DOHH2 (cell line): ENCODE results near the gene NLGN1.

Source experiments
- H3F3A ChIP-seq: fragments of 200-600 bp; sonication (generic), shearing (Covaris generic); 2 replicates; pipeline ENCODE4 v1.6.0; 2016; ENCODE audit warnings: antibody characterized with exemption, mild to moderate bottlenecking; ENCODE audit not compliant: control insufficient read depth, insufficient read depth
- H3K27ac ChIP-seq: fragments of 200-600 bp; sonication (generic); 2 replicates; pipeline ENCODE4 v1.5.1; 2014; ENCODE audit warnings: low read depth, mild to moderate bottlenecking, low read length, moderate library complexity
- H3K27me3 ChIP-seq: fragments of 200-600 bp; sonication (generic); 2 replicates; pipeline ENCODE4 v1.6.1; 2014; ENCODE audit warnings: mild to moderate bottlenecking, low read length, mixed read lengths; ENCODE audit not compliant: control insufficient read depth
- H3K36me3 ChIP-seq: fragments of 200-600 bp; sonication (generic); 2 replicates; pipeline ENCODE4 v1.6.1; 2014; ENCODE audit warnings: mild to moderate bottlenecking, low read length, moderate library complexity, mixed read lengths; ENCODE audit not compliant: control insufficient read depth
- H3K4me1 ChIP-seq: fragments of 200-600 bp; sonication (generic); 2 replicates; pipeline ENCODE4 v1.6.1; 2014; ENCODE audit warnings: mild to moderate bottlenecking, low read length, mixed read lengths; ENCODE audit not compliant: control insufficient read depth
- H3K4me2 ChIP-seq: fragments of 200-600 bp; sonication (generic); 2 replicates; pipeline ENCODE4 v1.6.0; 2014; ENCODE audit warnings: mild to moderate bottlenecking, low read length, moderate library complexity
- H3K4me3 ChIP-seq: fragments of 200-600 bp; sonication (generic); 2 replicates; pipeline ENCODE4 v1.5.1; 2014; ENCODE audit warnings: mild to moderate bottlenecking, low read length, mixed read lengths
- H3K79me2 ChIP-seq: fragments of 200-600 bp; sonication (generic); 2 replicates; pipeline ENCODE4 v1.6.1; 2014; ENCODE audit warnings: mild to moderate bottlenecking, low read length, mixed read lengths; ENCODE audit not compliant: control insufficient read depth
- H3K9me2 ChIP-seq: fragments of 200-600 bp; sonication (generic); replicated peaks from 2 replicates; pipeline ENCODE4 v1.6.1; 2014; ENCODE audit warnings: mild to moderate bottlenecking, low read length, mixed read lengths; ENCODE audit not compliant: control insufficient read depth
- H3K9me3 ChIP-seq: fragments of 200-600 bp; sonication (generic); 2 replicates; pipeline ENCODE4 v1.6.1; 2014; ENCODE audit warnings: antibody characterized with exemption, low read length, mixed read lengths; ENCODE audit not compliant: control insufficient read depth, insufficient read depth
- H4K20me1 ChIP-seq: fragments of 200-600 bp; sonication (generic); 2 replicates; pipeline ENCODE4 v1.6.0; 2014; ENCODE audit warnings: low read depth, mild to moderate bottlenecking, antibody characterized with exemption, low read length, moderate library complexity; ENCODE audit not compliant: control insufficient read depth, insufficient read depth
- EZH2phosphoT487 ChIP-seq: fragments of 200-600 bp; sonication (generic); IDR thresholded peaks from 2 replicates; pipeline ENCODE4 v1.6.1; 2017; ENCODE audit warnings: borderline replicate concordance, mild to moderate bottlenecking, antibody characterized with exemption, low read length, moderate library complexity, mixed read lengths
- TF ChIP-seq, protein P1 (sequence below): fragments of 200-600 bp; sonication (generic); IDR thresholded peaks from one replicate; pipeline ENCODE4 v1.5.1; 2014; ENCODE audit warnings: antibody characterized with exemption, mild to moderate bottlenecking, low read depth, low read length; ENCODE audit not compliant: poor library complexity, severe bottlenecking

NLGN1 gene

DNA sequence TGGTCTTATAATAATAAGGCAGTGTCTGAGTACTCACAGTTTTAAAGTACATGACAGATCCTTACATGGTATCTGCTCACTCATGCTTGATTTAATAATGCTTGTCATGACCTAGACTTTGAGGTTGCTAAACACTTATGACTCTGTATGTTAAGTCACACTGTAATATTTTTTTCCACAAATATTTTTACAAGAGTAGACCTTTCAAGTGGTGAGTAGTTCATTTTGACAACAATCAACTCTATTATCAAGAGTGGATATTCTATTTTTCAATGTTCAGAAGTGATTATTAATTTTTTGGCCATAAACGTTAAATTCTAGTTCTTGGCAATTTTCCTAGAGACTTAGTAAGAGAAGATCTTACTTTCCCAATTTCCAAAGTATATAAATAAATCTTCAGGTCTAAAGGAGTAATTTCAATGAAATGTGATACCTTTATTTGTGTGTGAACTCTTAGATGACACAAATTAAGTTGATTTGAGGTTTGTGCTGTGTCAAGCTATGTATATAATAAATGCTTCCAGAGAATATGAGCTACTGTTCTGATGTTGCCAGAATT is 104.5 kb downstream of the NLGN1 start:
- H4K20me1 ChIP-seq = no peaks in the 10 kb centered on the region

DNA sequence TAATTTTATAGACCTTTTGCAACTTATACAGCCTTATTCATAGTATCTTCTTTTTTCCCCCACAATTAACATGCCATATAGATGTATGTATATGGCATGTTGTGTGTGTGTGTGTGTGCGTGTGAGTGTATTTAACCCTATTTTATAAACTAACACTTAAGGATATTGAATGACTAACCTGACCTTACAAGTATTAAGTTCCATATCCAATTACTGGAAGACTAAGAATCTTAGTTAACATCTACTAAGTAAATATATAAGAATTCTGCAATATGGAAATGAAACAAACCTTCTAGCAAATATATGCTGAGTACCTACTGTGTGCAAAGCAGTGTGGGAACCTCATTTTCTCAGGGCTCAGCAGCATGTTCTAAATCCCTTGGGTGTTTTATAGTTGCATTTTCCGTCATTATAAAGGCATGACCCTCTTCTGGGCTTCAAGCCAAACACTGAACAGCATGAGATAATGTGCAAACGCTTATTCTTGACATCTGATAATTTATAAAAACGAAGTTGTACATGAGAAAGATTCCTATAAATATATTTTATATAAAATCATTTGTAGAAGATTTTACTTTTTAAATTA is 105.5 kb downstream of the NLGN1 start:
- no peaks in the 10 kb centered on the region for H3K4me1 ChIP-seq
- H3K27me3 ChIP-seq = no peaks in the 10 kb centered on the region
- H3K79me2 ChIP-seq = no peaks in the 10 kb centered on the region
- H3F3A ChIP-seq = no peaks in the 10 kb centered on the region
- no peaks in the 10 kb centered on the region for H3K36me3 ChIP-seq
- no peaks in the 10 kb centered on the region for H3K9me2 ChIP-seq
- TF ChIP-seq, protein P1, sequence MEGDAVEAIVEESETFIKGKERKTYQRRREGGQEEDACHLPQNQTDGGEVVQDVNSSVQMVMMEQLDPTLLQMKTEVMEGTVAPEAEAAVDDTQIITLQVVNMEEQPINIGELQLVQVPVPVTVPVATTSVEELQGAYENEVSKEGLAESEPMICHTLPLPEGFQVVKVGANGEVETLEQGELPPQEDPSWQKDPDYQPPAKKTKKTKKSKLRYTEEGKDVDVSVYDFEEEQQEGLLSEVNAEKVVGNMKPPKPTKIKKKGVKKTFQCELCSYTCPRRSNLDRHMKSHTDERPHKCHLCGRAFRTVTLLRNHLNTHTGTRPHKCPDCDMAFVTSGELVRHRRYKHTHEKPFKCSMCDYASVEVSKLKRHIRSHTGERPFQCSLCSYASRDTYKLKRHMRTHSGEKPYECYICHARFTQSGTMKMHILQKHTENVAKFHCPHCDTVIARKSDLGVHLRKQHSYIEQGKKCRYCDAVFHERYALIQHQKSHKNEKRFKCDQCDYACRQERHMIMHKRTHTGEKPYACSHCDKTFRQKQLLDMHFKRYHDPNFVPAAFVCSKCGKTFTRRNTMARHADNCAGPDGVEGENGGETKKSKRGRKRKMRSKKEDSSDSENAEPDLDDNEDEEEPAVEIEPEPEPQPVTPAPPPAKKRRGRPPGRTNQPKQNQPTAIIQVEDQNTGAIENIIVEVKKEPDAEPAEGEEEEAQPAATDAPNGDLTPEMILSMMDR = no peak
- TF ChIP-seq EZH2phosphoT487 = no peak
- no peak overlapping the region for H3K27ac ChIP-seq
- H3K4me2 ChIP-seq = no peak overlapping the region
- no peaks in the 10 kb centered on the region for H4K20me1 ChIP-seq
- H3K9me3 ChIP-seq = no peaks in the 10 kb centered on the region
- H3K4me3 ChIP-seq = no peak overlapping the region

More for the DNA sequence above, 104.5 kb downstream of the NLGN1 start:
- no peaks in the 10 kb centered on the region for H3K9me3 ChIP-seq
- no peaks in the 10 kb centered on the region for H3K36me3 ChIP-seq
- H3K79me2 ChIP-seq = no peaks in the 10 kb centered on the region
- H3K27ac ChIP-seq = no peak overlapping the region
- H3K4me3 ChIP-seq = no peak overlapping the region
- H3F3A ChIP-seq = no peaks in the 10 kb centered on the region
- H3K9me2 ChIP-seq = no peaks in the 10 kb centered on the region
- no peaks in the 10 kb centered on the region for H3K4me1 ChIP-seq
- TF ChIP-seq EZH2phosphoT487 = no peak
- TF ChIP-seq, protein P1 = no peak
- H3K27me3 ChIP-seq = no peaks in the 10 kb centered on the region
- H3K4me2 ChIP-seq = no peak overlapping the region

DNA sequence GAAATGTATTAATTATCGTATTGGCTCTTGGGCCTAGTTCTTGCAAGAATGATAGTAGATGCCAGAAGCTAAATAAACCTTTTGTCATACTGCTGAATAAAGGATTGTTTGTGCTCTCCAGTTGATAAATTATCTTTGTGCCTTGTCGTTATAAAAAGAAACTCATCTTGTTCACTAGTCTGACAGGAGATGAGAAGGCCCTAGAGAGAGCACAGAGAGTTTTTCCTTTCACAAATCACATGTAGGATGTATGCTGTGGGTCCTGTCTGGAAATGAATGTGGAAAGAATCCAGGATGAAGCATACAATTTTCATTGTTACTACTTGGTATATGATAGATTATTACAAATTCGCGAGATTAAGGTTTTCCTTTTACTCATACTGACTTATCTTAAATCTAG is 113.0 kb downstream of the NLGN1 start:
- no peaks in the 10 kb centered on the region for H3K4me1 ChIP-seq
- no peaks in the 10 kb centered on the region for H4K20me1 ChIP-seq
- H3K79me2 ChIP-seq = no peaks in the 10 kb centered on the region
- H3K27ac ChIP-seq = no peak overlapping the region
- H3K9me2 ChIP-seq = no peaks in the 10 kb centered on the region
- H3K36me3 ChIP-seq = no peaks in the 10 kb centered on the region
- no peaks in the 10 kb centered on the region for H3K9me3 ChIP-seq
- TF ChIP-seq EZH2phosphoT487 = no peak
- TF ChIP-seq, protein P1 = no peak
- no peak overlapping the region for H3K4me3 ChIP-seq
- H3F3A ChIP-seq = no peaks in the 10 kb centered on the region
- no peak overlapping the region for H3K4me2 ChIP-seq
- no peaks in the 10 kb centered on the region for H3K27me3 ChIP-seq
